OCI-LY7 (cell line): Measurements from ENCODE around the gene MAP2K2. TPM values are rescaled to one million over a fixed set of nuclear protein-coding genes. Genes with fewer than 3 reads are reported as not detected.

Experiments
- BruUV-seq: library from RNA; stranded (reverse); fragments of 400-500 nt; replicated peaks from 2 replicates; lab custom pipeline; 2021; lab: Mats Ljungman, UMichigan
- CTCF ChIA-PET: fragments of 300-600 bp; sonication (Branson Sonifier 250); formaldehyde crosslinking; loops from one replicate; lab custom pipeline; 2022; ENCODE audit warnings: antibody characterized with exemption; ENCODE audit not compliant: unreplicated experiment; lab: Charles Lee
- POLR2A ChIA-PET: fragments of 300-600 bp; sonication (Branson Sonifier 250); formaldehyde crosslinking; loops from one replicate; lab custom pipeline; 2022; ENCODE audit warnings: antibody characterized with exemption; lab: Charles Lee
- DNase-seq: peaks from one replicate; pipeline ENCODE4 v3.0.0-alpha.2; 2015; ENCODE audit warnings: low spot score
- H2AFZ ChIP-seq: fragments of 200-600 bp; sonication (generic), shearing (Covaris generic); 2 replicates; pipeline ENCODE4 v1.6.1; 2014; ENCODE audit warnings: mild to moderate bottlenecking, antibody characterized with exemption, low read length, moderate library complexity
- H3K27ac ChIP-seq: fragments of 200-600 bp; sonication (generic); 2 replicates; pipeline ENCODE4 v1.5.1; 2014; ENCODE audit warnings: mixed run types, low read depth, mild to moderate bottlenecking, moderate library complexity, low read length, inconsistent platforms; ENCODE audit not compliant: poor library complexity, severe bottlenecking
- H3K36me3 ChIP-seq: fragments of 200-600 bp; sonication (generic); 2 replicates; pipeline ENCODE4 v1.6.1; 2014; ENCODE audit warnings: mild to moderate bottlenecking, antibody characterized with exemption, low read length, moderate library complexity, mixed read lengths; ENCODE audit not compliant: insufficient read depth
- H3K4me1 ChIP-seq: fragments of 200-600 bp; sonication (generic); 2 replicates; pipeline ENCODE4 v1.5.1; 2014; ENCODE audit warnings: mild to moderate bottlenecking, low read length; ENCODE audit not compliant: insufficient read depth, poor library complexity, severe bottlenecking
- H3K4me2 ChIP-seq: fragments of 200-600 bp; sonication (generic); 2 replicates; pipeline ENCODE4 v1.6.1; 2014; ENCODE audit warnings: mild to moderate bottlenecking, low read length
- H3K4me3 ChIP-seq: fragments of 200-600 bp; sonication (generic); 2 replicates; pipeline ENCODE4 v1.5.1; 2014; ENCODE audit warnings: mild to moderate bottlenecking, low read depth, low read length; ENCODE audit not compliant: poor library complexity, severe bottlenecking
- H3K79me2 ChIP-seq: fragments of 200-600 bp; sonication (generic); 2 replicates; pipeline ENCODE4 v1.6.1; 2016; ENCODE audit warnings: low read depth, mild to moderate bottlenecking, low read length, moderate library complexity, mixed read lengths; ENCODE audit not compliant: insufficient read depth
- H3K9me2 ChIP-seq: fragments of 200-600 bp; sonication (generic); 2 replicates; pipeline ENCODE4 v1.6.1; 2016; ENCODE audit warnings: mild to moderate bottlenecking, low read length, mixed read lengths; ENCODE audit not compliant: insufficient read depth
- H3K9me3 ChIP-seq: fragments of 200-600 bp; sonication (generic); 2 replicates; pipeline ENCODE4 v1.6.1; 2014; ENCODE audit warnings: mild to moderate bottlenecking, mixed run types, low read length, mixed read lengths
- H4K20me1 ChIP-seq: fragments of 200-600 bp; sonication (generic); 2 replicates; pipeline ENCODE4 v1.6.1; 2014; ENCODE audit warnings: mild to moderate bottlenecking, antibody characterized with exemption, low read length, moderate library complexity, mixed read lengths; ENCODE audit not compliant: insufficient read depth
- CTCF ChIP-seq: fragments of 200-600 bp; sonication (generic); conservative IDR thresholded peaks from 2 replicates; pipeline ENCODE4 v1.5.1; 2014; ENCODE audit warnings: mild to moderate bottlenecking, antibody characterized with exemption, low read length, moderate library complexity, mixed read lengths
- EZH2phosphoT487 ChIP-seq: fragments of 200-600 bp; sonication (generic); IDR thresholded peaks from 2 replicates; pipeline ENCODE4 v1.6.1; 2018; ENCODE audit warnings: low read depth, borderline replicate concordance, mild to moderate bottlenecking, mixed run types, antibody characterized with exemption, low read length, moderate library complexity, mixed read lengths
- intact Hi-C: fragments of 100-400 bp; cut with micrococcal nuclease; formaldehyde crosslinking; loops from one replicate; pipeline ENCODE4 v1.10.0; 2022; ENCODE audit not compliant: unreplicated experiment
- total RNA-seq, 2 experiments: library from RNA; depleted of rRNA in 1 of 2; stranded (reverse); fragments of >200 nt in 1 of 2; shearing (Covaris generic) in 1 of 2; gene quantifications; 2 replicates each; pipeline ENCODE4 v1.2.3, GENCODE V29; 2014 to 2022

MAP2K2 gene
- total RNA-seq, 2 experiments from 2014 or later = 105 to 116 TPM

- peaks cover 44% of the 10 kb centered on the region for H3K36me3 ChIP-seq
- H3K9me3 ChIP-seq = no peaks in the 10 kb centered on the region
- CTCF ChIA-PET = interaction anchor here (0.6 kb wide), 1 partner anchor 170 kb away, joined by 3 read pairs; no protein-coding TSS in a partner anchor
- no peaks in the 10 kb centered on the region for H3K9me2 ChIP-seq
- H3K79me2 ChIP-seq = peaks cover 54% of the 10 kb centered on the region
- H3K4me3 ChIP-seq = peak overlapping the region; percentile 98
- H2AFZ ChIP-seq = no peak overlapping the region
- BruUV-seq = no TSS peak
- H3K4me2 ChIP-seq = peak overlapping the region; percentile 73
- intact Hi-C loops = loop anchor here (5.0 kb wide), 2 partner anchors 73 to 118 kb away; partner anchors contain the start of genes ANKRD24 and SIRT6
- H3K27ac ChIP-seq = peak overlapping the region; percentile 69
- H4K20me1 ChIP-seq = peaks cover 34% of the 10 kb centered on the region
- POLR2A ChIA-PET = no interaction called here
- H3K4me1 ChIP-seq = peaks cover 60% of the 10 kb centered on the region
- TF ChIP-seq EZH2phosphoT487 = no peak
- TF ChIP-seq CTCF = no peak
- DNase-seq = peak; percentile 52
These were observed 59.2 kb downstream of the MAP2K2 start for GRCh38 chr19:4064496-4065260.

- DNase-seq = no peak
- H3K27ac ChIP-seq = peak overlapping the region; percentile 69
- H3K9me3 ChIP-seq = no peaks in the 10 kb centered on the region
- no peaks in the 10 kb centered on the region for H3K9me2 ChIP-seq
- BruUV-seq = no TSS peak
- H3K79me2 ChIP-seq = peaks cover 60% of the 10 kb centered on the region
- CTCF ChIA-PET = interaction anchor here (0.6 kb wide), 1 partner anchor 171 kb away, joined by 3 read pairs; no protein-coding TSS in a partner anchor
- peak overlapping the region; percentile 73 for H3K4me2 ChIP-seq
- TF ChIP-seq EZH2phosphoT487 = no peak
- no peak for TF ChIP-seq CTCF
- POLR2A ChIA-PET = no interaction called here
- no peak overlapping the region for H2AFZ ChIP-seq
- intact Hi-C loops = loop anchor here (5.0 kb wide), 1 partner anchor 118 kb away; the partner anchor contains the start of genes ANKRD24 and SIRT6
- peaks cover 49% of the 10 kb centered on the region for H3K36me3 ChIP-seq
- H4K20me1 ChIP-seq = peaks cover 34% of the 10 kb centered on the region
- peak overlapping the region; percentile 98 for H3K4me3 ChIP-seq
- peaks cover 60% of the 10 kb centered on the region for H3K4me1 ChIP-seq
These were observed 59.8 kb downstream of the MAP2K2 start for GRCh38 chr19:4064149-4064495.
